ENCODE data around the gene WWOX. TPM values are rescaled to one million over a fixed set of nuclear protein-coding genes. Genes with fewer than 3 reads are reported as not detected.

WWOX gene
- polyA plus RNA-seq, 1 donor (not counting 4 experiments of a cell fraction or from before 2014, with no cell fraction given): 5.1 TPM

DNA sequence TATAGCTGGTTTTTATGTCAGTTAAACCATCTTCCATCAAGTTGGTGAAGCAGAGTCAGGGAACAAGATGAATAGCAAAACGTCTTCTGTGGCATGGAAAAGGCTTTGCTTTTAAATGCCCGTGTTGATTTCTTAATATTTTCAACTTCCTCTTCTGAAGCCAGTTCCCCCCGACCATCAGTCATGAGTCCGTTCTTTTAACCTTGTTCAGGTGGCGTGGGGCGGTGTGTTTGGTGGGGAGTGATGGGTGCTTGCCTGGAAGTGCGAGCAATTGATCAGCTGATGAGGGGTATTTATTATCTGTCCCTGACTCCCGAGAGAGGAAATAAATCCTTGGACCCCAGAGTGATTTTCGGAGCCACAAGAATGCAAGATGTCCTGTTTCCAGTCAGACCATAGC is 147.1 kb downstream of the WWOX start:
- Histone ChIP-seq H3K27ac (ENCODE audit: control insufficient read depth, insufficient read depth, low read length) (no peak overlapping the region), H3K9me3 (ENCODE audit: control insufficient read depth, low read depth, low read length) (no peaks in the 10 kb centered on the region), H3K4me2 (ENCODE audit: control insufficient read depth, extremely low read depth, insufficient read depth, low read depth, low read length) (no peak overlapping the region), H3K79me2 (ENCODE audit: control insufficient read depth, insufficient read depth, low read length) (no peaks in the 10 kb centered on the region), H3K36me3 (ENCODE audit: control insufficient read depth in 2 of 2, extremely low read depth in 1 of 2, insufficient read depth in 2 of 2, low read length in 2 of 2) (no peaks in the 10 kb centered on the region), H3K9ac (ENCODE audit: control insufficient read depth, extremely low read depth, insufficient read depth, low read length) (no peak overlapping the region), H3K27me3 (ENCODE audit: control insufficient read depth, extremely low read depth, insufficient read depth, low read length) (no peaks in the 10 kb centered on the region), H3K4me3 (ENCODE audit: control insufficient read depth in 2 of 3, extremely low read depth in 1 of 3, insufficient read depth in 2 of 3, low read depth in 1 of 3, low read length in 3 of 3) (no peak overlapping the region), H3K9me1 (ENCODE audit: control insufficient read depth, extremely low read depth, insufficient read depth, low read length) (no peaks in the 10 kb centered on the region), H2AFZ (ENCODE audit: control insufficient read depth, low read length) (no peak overlapping the region), H3K4me1 (ENCODE audit: control insufficient read depth, extremely low read depth, insufficient read depth, low read length) (no peaks in the 10 kb centered on the region), H4K20me1 (ENCODE audit: control insufficient read depth, extremely low read depth, insufficient read depth, low read length) (no peaks in the 10 kb centered on the region)
- TF ChIP-seq, protein P1, sequence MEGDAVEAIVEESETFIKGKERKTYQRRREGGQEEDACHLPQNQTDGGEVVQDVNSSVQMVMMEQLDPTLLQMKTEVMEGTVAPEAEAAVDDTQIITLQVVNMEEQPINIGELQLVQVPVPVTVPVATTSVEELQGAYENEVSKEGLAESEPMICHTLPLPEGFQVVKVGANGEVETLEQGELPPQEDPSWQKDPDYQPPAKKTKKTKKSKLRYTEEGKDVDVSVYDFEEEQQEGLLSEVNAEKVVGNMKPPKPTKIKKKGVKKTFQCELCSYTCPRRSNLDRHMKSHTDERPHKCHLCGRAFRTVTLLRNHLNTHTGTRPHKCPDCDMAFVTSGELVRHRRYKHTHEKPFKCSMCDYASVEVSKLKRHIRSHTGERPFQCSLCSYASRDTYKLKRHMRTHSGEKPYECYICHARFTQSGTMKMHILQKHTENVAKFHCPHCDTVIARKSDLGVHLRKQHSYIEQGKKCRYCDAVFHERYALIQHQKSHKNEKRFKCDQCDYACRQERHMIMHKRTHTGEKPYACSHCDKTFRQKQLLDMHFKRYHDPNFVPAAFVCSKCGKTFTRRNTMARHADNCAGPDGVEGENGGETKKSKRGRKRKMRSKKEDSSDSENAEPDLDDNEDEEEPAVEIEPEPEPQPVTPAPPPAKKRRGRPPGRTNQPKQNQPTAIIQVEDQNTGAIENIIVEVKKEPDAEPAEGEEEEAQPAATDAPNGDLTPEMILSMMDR (optimal IDR thresholded peaks at IDR 0.05 in 1 of 3, IDR thresholded peaks at IDR 0.05 in 1 of 3, conservative IDR thresholded peaks at IDR 0.05 in 1 of 3; ENCODE audit: extremely low read depth in 1 of 3, insufficient read depth in 2 of 3, low read length in 3 of 3): no peak
- TF ChIP-seq EZH2 (IDR thresholded peaks at IDR 0.05; ENCODE audit: low read length): no peak
- FAIRE-seq (no peak), DNase-seq (ENCODE audit: low read depth, low spot score) (no peak)
- dilution Hi-C loops (cut with MboI; ENCODE audit: extremely low pct_ligation_motif_present, low sequenced_read_pairs): no loop called here

DNA sequence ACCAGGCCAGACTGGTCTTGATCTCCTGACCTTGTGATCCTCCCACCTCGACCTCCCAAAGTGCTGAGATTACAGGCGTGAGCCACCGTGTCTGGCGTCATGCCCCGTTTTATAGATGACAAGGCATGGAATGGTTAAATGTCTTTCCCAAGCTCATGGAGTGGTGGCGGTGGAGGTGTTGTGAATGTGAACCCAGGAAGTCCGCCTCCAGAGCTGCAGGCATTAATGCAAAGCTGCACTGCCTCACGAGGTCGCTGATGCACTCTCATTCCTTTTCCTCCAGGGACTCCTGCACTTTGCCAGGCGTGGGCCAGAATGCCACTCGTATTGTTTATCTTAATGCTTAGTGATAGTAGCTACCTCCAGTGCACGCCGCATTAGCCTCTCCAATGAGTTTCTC is 149.6 kb downstream of the WWOX start:
- no peak for FAIRE-seq
- no peaks in the 10 kb centered on the region for H3K36me3 ChIP-seq (ENCODE audit: control insufficient read depth in 2 of 2, extremely low read depth in 1 of 2, insufficient read depth in 2 of 2, low read length in 2 of 2)
- DNase-seq (ENCODE audit: low read depth, low spot score): no peak
- H2AFZ ChIP-seq (ENCODE audit: control insufficient read depth, low read length): no peak overlapping the region
- H3K9me3 ChIP-seq (ENCODE audit: control insufficient read depth, low read depth, low read length): no peaks in the 10 kb centered on the region
- H4K20me1 ChIP-seq (ENCODE audit: control insufficient read depth, extremely low read depth, insufficient read depth, low read length): no peaks in the 10 kb centered on the region
- no peaks in the 10 kb centered on the region for H3K79me2 ChIP-seq (ENCODE audit: control insufficient read depth, insufficient read depth, low read length)
- H3K4me1 ChIP-seq (ENCODE audit: control insufficient read depth, extremely low read depth, insufficient read depth, low read length): no peaks in the 10 kb centered on the region
- no peak overlapping the region for H3K9ac ChIP-seq (ENCODE audit: control insufficient read depth, extremely low read depth, insufficient read depth, low read length)
- no peaks in the 10 kb centered on the region for H3K9me1 ChIP-seq (ENCODE audit: control insufficient read depth, extremely low read depth, insufficient read depth, low read length)
- H3K27me3 ChIP-seq (ENCODE audit: control insufficient read depth, extremely low read depth, insufficient read depth, low read length): no peaks in the 10 kb centered on the region
- TF ChIP-seq, protein P1 (optimal IDR thresholded peaks at IDR 0.05 in 1 of 3, IDR thresholded peaks at IDR 0.05 in 1 of 3, conservative IDR thresholded peaks at IDR 0.05 in 1 of 3; ENCODE audit: extremely low read depth in 1 of 3, insufficient read depth in 2 of 3, low read length in 3 of 3): no peak
- no peak for TF ChIP-seq EZH2 (IDR thresholded peaks at IDR 0.05; ENCODE audit: low read length)
- H3K4me3 ChIP-seq (ENCODE audit: control insufficient read depth in 2 of 3, extremely low read depth in 1 of 3, insufficient read depth in 2 of 3, low read depth in 1 of 3, low read length in 3 of 3): no peak overlapping the region
- H3K4me2 ChIP-seq (ENCODE audit: control insufficient read depth, extremely low read depth, insufficient read depth, low read depth, low read length): no peak overlapping the region
- dilution Hi-C loops (cut with MboI; ENCODE audit: extremely low pct_ligation_motif_present, low sequenced_read_pairs): no loop called here
- no peak overlapping the region for H3K27ac ChIP-seq (ENCODE audit: control insufficient read depth, insufficient read depth, low read length)

Data from keratinocyte (primary cell).